Lower leg skin (tissue), 4 donors: ENCODE data around the gene TSPYL1. TPM values are rescaled to one million over a fixed set of nuclear protein-coding genes. Genes with fewer than 3 reads are reported as not detected.
A peak's percentile ranks its signal among the peaks of the same experiment; 100 is the strongest.

Experiments
- DNase-seq, 2 donors: peaks; one replicate each; pipeline ENCODE4 v3.0.0-alpha.2; 2019; ENCODE audit warnings: low spot score in 2 of 2
- H3K4me3 ChIP-seq: fragments of 200-600 bp; sonication (generic); 2 replicates; pipeline ENCODE4 v1.5.1; 2017; ENCODE audit warnings: mild to moderate bottlenecking, low read depth; ENCODE audit not compliant: poor library complexity, severe bottlenecking
- POLR2A ChIP-seq, 2 donors: fragments of 450-650 bp; IDR thresholded peaks; one replicate each; pipeline ENCODE4 v1.6.1; 2016 to 2017; ENCODE audit warnings: antibody characterized with exemption in 2 of 2, mild to moderate bottlenecking in 1 of 2, moderate library complexity in 1 of 2
- WGBS, 2 donors: methylation state at CpG; one replicate each; pipeline ENCODE4 v1.1.5; 2018; 5-methylcytosine and 5-hydroxymethylcytosine counted together
- intact Hi-C: fragments of 100-400 bp; cut with DNase I; formaldehyde crosslinking; loops from one replicate; pipeline ENCODE4 v1.15.0; 2023; ENCODE audit warnings: low total_unique reads
- total RNA-seq, 4 donors: library from RNA; depleted of rRNA; stranded (reverse); fragments of >200 nt; gene quantifications; one replicate each; pipeline ENCODE4 v1.1.0, GENCODE V29; 2016
- TF ChIP-seq, protein P1 (sequence below), 3 donors: fragments of 450-650 bp; IDR thresholded peaks; one replicate each; pipeline ENCODE4 v1.5.1; 2016; ENCODE audit warnings: antibody characterized with exemption in 3 of 3, mild to moderate bottlenecking in 3 of 3, moderate library complexity in 2 of 3

TSPYL1 gene
- total RNA-seq, 4 donors from 2014 or later, result 57.2 to 75.3 (median 65.6) TPM

GRCh38 chr6:116229287-116229913, 50.3 kb downstream of the TSPYL1 start:
- no peak for TF ChIP-seq POLR2A (IDR thresholded peaks at IDR 0.05)
- TF ChIP-seq, protein P1, sequence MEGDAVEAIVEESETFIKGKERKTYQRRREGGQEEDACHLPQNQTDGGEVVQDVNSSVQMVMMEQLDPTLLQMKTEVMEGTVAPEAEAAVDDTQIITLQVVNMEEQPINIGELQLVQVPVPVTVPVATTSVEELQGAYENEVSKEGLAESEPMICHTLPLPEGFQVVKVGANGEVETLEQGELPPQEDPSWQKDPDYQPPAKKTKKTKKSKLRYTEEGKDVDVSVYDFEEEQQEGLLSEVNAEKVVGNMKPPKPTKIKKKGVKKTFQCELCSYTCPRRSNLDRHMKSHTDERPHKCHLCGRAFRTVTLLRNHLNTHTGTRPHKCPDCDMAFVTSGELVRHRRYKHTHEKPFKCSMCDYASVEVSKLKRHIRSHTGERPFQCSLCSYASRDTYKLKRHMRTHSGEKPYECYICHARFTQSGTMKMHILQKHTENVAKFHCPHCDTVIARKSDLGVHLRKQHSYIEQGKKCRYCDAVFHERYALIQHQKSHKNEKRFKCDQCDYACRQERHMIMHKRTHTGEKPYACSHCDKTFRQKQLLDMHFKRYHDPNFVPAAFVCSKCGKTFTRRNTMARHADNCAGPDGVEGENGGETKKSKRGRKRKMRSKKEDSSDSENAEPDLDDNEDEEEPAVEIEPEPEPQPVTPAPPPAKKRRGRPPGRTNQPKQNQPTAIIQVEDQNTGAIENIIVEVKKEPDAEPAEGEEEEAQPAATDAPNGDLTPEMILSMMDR (IDR thresholded peaks at IDR 0.05), result no peak
- intact Hi-C loops, result no loop called here
- DNase-seq, result peak; percentile 26 to 91
- no peak overlapping the region for H3K4me3 ChIP-seq
- WGBS, 2 donors, result 77 to 81% methylated on average over 17 of the region's 17 CpGs

Other genes starting within 250 kb of the TSPYL1 start
- gene FRK, start 219.0 kb downstream of the TSPYL1 start, total RNA-seq, result 1 to 10 TPM in 3 of 4 donors, under 1 TPM in 1; 0.59 to 3.2 (median 2.0) TPM
- 10 to 100 TPM in 3 of 4 donors, 1 to 10 TPM in 1; 7.7 to 25.0 (median 12.3) TPM for gene NT5DC1, start 179.1 kb downstream of the TSPYL1 start, total RNA-seq
- gene COL10A1, start 153.8 kb downstream of the TSPYL1 start, total RNA-seq, result under 1 TPM in 1 of 4 donors, not detected in 3; 0.23 TPM
- gene TSPYL4, start 25.9 kb downstream of the TSPYL1 start, total RNA-seq, result 10 to 100 TPM in 3 of 4 donors, 1 to 10 TPM in 1; 9.5 to 17.6 (median 15.7) TPM
- gene DSE, start 91.0 kb upstream of the TSPYL1 start, total RNA-seq, result 10 to 100 TPM; 29.0 to 50.4 (median 38.7) TPM
- gene CALHM6, start 181.4 kb upstream of the TSPYL1 start, total RNA-seq, result 1 to 10 TPM in 2 of 4 donors, under 1 TPM in 1, not detected in 1; 0.65 to 3.3 (median 2.6) TPM
- gene CALHM5, start 231.7 kb upstream of the TSPYL1 start, total RNA-seq, result 1 to 10 TPM in 3 of 4 donors, under 1 TPM in 1; 0.34 to 3.9 (median 1.7) TPM